Stimulated activated CD8-positive, alpha-beta memory T cell treated with anti-CD3 and anti-CD28 coated beads, Interleukin-15, amount 100 ng/mL, for 1 hour (primary cell): ENCODE results near the gene GCDH.
"Not testable (repeated sequence)": the region's sequence is repeated elsewhere in the genome, so short reads cannot be mapped to it uniquely, and the experiment has no call there.

ENCODE experiments used
- DNase-seq: peaks from one replicate; pipeline ENCODE4 v3.0.0-alpha.2; 2020; ENCODE audit warnings: low read depth

GCDH gene

GRCh38 chr19:12872941-12873890 is 17.7 kb upstream of the GCDH start:
- no peak for DNase-seq

GRCh38 chr19:12873891-12874745 is 16.8 kb upstream of the GCDH start:
- DNase-seq: no peak

- no peak for DNase-seq
Measured at GRCh38 chr19:12875086-12875485, 15.9 kb upstream of the GCDH start.

GRCh38 chr19:12880551-12881171 is 10.3 kb upstream of the GCDH start:
- no peak for DNase-seq

GRCh38 chr19:12881172-12881808 is 9.7 kb upstream of the GCDH start, which contains the start of gene DNASE2:
Gene DNASE2, minus strand, starts transcription at chr19:12881449. Its CDS starts 74 bp downstream, at chr19:12881375.
- peak; percentile 71 for DNase-seq

- DNase-seq: no peak
Measured at GRCh38 chr19:12882589-12882988, 8.4 kb upstream of the GCDH start.

GRCh38 chr19:12884202-12884601 is 6.8 kb upstream of the GCDH start:
- no peak for DNase-seq

- DNase-seq: no peak
Measured at GRCh38 chr19:12884627-12884925, 6.4 kb upstream of the GCDH start.

- peak; percentile 63 for DNase-seq
Measured at GRCh38 chr19:12884926-12885748, 5.8 kb upstream of the GCDH start.

GRCh38 chr19:12885749-12886650 is 5.0 kb upstream of the GCDH start:
- DNase-seq: no peak

GRCh38 chr19:12886651-12886968 is 4.3 kb upstream of the GCDH start:
- no peak for DNase-seq

- no peak for DNase-seq
Measured at GRCh38 chr19:12886969-12887747, 3.8 kb upstream of the GCDH start, which contains the start of gene KLF1. Gene KLF1, minus strand, starts transcription at chr19:12887201. Its CDS starts 61 bp downstream, at chr19:12887140.

GRCh38 chr19:12888006-12888603 is 2.9 kb upstream of the GCDH start:
- DNase-seq: no peak

- not testable (repeated sequence) for DNase-seq
Measured at GRCh38 chr19:12890299-12890786, 617 bp upstream of the GCDH start.

GRCh38 chr19:12891553-12892021 is 627 bp downstream of the GCDH start:
- DNase-seq: no peak

- DNase-seq: no peak
Measured at GRCh38 chr19:12893582-12893981, 2.6 kb downstream of the GCDH start.

GRCh38 chr19:12896460-12896859 is 5.5 kb downstream of the GCDH start:
- no peak for DNase-seq

GRCh38 chr19:12899891-12900518 is 9.0 kb downstream of the GCDH start:
- DNase-seq: no peak
